Right atrium auricular region (tissue), 2 donors: Measurements from ENCODE around the gene CHIT1. TPM values are rescaled to one million over a fixed set of nuclear protein-coding genes. Genes with fewer than 3 reads are reported as not detected.
"Not testable (repeated sequence)": the region's sequence is repeated elsewhere in the genome, so short reads cannot be mapped to it uniquely, and the experiment has no call there.

Source experiments
- DNase-seq: peaks from one replicate; pipeline ENCODE4 v3.0.0-alpha.2; 2019; ENCODE audit warnings: low spot score
- H3K27ac ChIP-seq, 2 donors: fragments of 200-600 bp; sonication (generic); 1 replicate in 1 of 2; 2 replicates in 1 of 2; pipeline ENCODE4 v1.5.1; 2016 to 2019
- H3K27me3 ChIP-seq, 2 donors: fragments of 200-600 bp; sonication (generic); one replicate each; pipeline versions ENCODE4 v1.5.1 to v1.6.0; 2017 to 2019
- H3K36me3 ChIP-seq: fragments of 200-600 bp; sonication (generic); one replicate; pipeline ENCODE4 v1.5.1; 2016
- H3K4me1 ChIP-seq, 2 donors: fragments of 200-600 bp; sonication (generic); one replicate each; pipeline versions ENCODE4 v1.5.1 to v1.6.0; 2017 to 2019
- H3K4me3 ChIP-seq, 2 donors: fragments of 200-600 bp; sonication (generic); 1 replicate in 1 of 2; 2 replicates in 1 of 2; pipeline ENCODE4 v1.5.1; 2017 to 2019; ENCODE audit warnings: mild to moderate bottlenecking in 1 of 2, moderate library complexity in 1 of 2
- H3K9me3 ChIP-seq, 2 donors: fragments of 200-600 bp; sonication (generic); one replicate each; pipeline ENCODE4 v1.5.1; 2019
- total RNA-seq, 2 donors: library from RNA; depleted of rRNA; stranded (reverse); fragments of >200 nt; gene quantifications; one replicate each; pipeline ENCODE4 v1.1.0, GENCODE V29; 2016
- TF ChIP-seq, protein P1 (sequence below), 2 donors: fragments of 200-600 bp; sonication (generic); IDR thresholded peaks; one replicate each; pipeline ENCODE4 v1.5.1; 2019; ENCODE audit warnings: antibody characterized with exemption in 2 of 2

Gene CHIT1
- total RNA-seq, 2 donors from 2014 or later = not detected

DNA sequence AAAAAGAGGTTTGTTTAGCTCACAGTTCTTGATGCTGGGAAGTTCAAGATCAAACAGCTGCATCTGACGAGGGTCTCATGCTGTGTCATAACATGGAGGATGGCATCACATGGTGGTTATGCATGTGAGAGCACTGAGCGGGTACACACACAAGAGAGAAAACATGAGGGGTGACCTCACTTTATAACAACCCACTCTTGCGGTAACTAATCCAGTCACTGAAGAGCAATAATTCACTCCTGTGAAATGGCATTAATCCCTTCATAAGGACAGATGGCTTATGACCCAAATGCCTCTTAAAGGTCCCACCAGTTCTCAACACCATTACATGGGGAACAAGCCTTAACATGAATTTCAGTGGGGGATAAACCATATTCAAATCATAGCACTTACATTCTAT is 23.2 kb upstream of the CHIT1 start:
- TF ChIP-seq, protein P1, sequence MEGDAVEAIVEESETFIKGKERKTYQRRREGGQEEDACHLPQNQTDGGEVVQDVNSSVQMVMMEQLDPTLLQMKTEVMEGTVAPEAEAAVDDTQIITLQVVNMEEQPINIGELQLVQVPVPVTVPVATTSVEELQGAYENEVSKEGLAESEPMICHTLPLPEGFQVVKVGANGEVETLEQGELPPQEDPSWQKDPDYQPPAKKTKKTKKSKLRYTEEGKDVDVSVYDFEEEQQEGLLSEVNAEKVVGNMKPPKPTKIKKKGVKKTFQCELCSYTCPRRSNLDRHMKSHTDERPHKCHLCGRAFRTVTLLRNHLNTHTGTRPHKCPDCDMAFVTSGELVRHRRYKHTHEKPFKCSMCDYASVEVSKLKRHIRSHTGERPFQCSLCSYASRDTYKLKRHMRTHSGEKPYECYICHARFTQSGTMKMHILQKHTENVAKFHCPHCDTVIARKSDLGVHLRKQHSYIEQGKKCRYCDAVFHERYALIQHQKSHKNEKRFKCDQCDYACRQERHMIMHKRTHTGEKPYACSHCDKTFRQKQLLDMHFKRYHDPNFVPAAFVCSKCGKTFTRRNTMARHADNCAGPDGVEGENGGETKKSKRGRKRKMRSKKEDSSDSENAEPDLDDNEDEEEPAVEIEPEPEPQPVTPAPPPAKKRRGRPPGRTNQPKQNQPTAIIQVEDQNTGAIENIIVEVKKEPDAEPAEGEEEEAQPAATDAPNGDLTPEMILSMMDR (IDR thresholded peaks at IDR 0.05) = no peak
- DNase-seq = no peak
- no peak overlapping the region for H3K4me3 ChIP-seq
- H3K9me3 ChIP-seq = peaks cover 0 to 11% of the 10 kb centered on the region in 2 donors
- H3K36me3 ChIP-seq = no peaks in the 10 kb centered on the region
- H3K27me3 ChIP-seq = no peaks in the 10 kb centered on the region
- no peak overlapping the region for H3K27ac ChIP-seq
- H3K4me1 ChIP-seq = no peaks in the 10 kb centered on the region

DNA sequence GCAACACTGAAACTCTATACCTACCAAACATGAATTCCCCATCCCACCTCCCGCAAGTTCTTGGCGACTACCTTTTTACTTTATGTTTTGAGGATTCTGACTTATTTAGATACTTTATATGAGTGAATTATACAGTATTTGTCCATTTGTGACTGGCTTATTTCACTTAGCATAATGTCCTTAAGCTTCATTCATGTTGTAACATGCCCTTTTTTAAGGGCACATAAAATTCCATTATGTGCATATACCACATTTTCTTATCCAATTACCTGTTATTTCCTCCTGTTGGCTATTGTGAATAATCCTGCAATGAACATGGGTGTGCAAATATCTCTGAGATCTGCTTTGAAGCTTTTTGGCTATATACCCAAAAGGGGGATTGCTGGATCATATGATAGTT is 22.0 kb upstream of the CHIT1 start:
- peaks cover 0 to 11% of the 10 kb centered on the region in 2 donors for H3K9me3 ChIP-seq
- no peak overlapping the region for H3K4me3 ChIP-seq
- no peaks in the 10 kb centered on the region for H3K4me1 ChIP-seq
- TF ChIP-seq, protein P1 (IDR thresholded peaks at IDR 0.05) = no peak
- no peaks in the 10 kb centered on the region for H3K27me3 ChIP-seq
- no peak overlapping the region for H3K27ac ChIP-seq
- DNase-seq = no peak
- no peaks in the 10 kb centered on the region for H3K36me3 ChIP-seq

DNA sequence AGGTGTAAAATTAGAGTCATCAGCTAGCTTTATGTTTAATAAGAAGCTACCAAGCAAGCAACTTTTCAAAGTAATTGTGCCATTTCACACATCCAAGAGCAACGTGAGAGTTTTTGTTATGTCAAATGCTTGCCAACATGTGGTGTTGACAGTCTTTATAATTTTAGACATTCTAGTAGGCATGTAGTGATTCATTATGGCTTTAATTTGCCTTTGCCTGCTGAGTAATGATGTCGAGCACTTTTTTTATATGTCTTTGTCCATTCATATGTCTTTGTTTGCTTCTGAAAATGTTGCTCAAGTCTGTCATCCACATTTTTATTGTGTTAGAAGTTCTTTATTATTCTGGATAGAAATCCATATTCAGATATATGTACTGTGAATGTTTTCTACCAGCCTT is 21.4 kb upstream of the CHIT1 start:
- Histone ChIP-seq H3K9me3 (peaks cover 0 to 11% of the 10 kb centered on the region in 2 donors), H3K27ac (no peak overlapping the region), H3K4me1 (no peaks in the 10 kb centered on the region), H3K4me3 (no peak overlapping the region), H3K27me3 (no peaks in the 10 kb centered on the region), H3K36me3 (no peaks in the 10 kb centered on the region)
- DNase-seq = no peak
- TF ChIP-seq, protein P1 (IDR thresholded peaks at IDR 0.05) = no peak

DNA sequence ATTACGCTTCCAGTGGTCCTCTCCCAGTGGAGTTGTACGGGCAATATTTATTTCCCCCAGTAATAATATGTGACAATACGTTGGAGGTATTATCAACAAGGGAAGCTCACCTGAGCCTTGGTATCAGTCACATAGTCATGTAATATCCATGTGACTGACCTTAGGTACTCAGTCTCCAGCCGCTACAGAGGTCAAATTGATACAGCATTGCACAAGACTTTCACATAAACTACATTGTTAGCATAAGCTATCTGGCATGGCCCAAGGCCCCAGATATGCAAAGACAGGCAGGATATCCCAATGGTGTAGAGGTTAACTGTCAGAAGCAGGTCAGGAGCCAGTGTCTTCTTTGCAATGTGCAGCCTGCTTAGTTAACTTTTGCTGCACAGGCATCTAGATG is 15.3 kb upstream of the CHIT1 start:
- TF ChIP-seq, protein P1 (IDR thresholded peaks at IDR 0.05) = no peak

DNA sequence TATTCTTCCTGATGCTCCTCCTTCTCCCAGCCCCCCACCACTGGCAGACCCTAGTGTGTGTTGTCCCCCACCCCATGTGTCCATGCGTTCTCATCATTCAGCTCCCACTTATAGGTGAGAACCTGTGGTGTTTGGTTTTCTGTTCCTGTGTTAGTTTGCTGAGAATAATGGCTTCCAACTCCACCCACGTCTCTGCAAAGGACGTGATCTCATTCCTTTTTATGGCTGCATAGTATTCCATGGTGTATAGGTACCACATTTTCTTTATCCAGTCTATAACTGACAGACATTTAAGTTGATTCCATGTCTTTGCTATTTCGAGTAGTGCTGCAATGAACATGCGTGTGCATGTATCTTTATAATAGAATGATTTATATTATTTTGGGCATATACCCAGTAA is 12.2 kb upstream of the CHIT1 start:
- not testable (repeated sequence) for H3K27ac ChIP-seq, H3K4me3 ChIP-seq, H3K27me3 ChIP-seq, DNase-seq, H3K4me1 ChIP-seq, H3K36me3 ChIP-seq, H3K9me3 ChIP-seq

More for the DNA sequence above, 15.3 kb upstream of the CHIT1 start:
- Histone ChIP-seq H3K27me3 (no peaks in the 10 kb centered on the region), H3K9me3 (no peaks in the 10 kb centered on the region), H3K36me3 (no peaks in the 10 kb centered on the region), H3K27ac (no peak overlapping the region), H3K4me1 (no peaks in the 10 kb centered on the region), H3K4me3 (no peak overlapping the region)
- no peak for DNase-seq

DNA sequence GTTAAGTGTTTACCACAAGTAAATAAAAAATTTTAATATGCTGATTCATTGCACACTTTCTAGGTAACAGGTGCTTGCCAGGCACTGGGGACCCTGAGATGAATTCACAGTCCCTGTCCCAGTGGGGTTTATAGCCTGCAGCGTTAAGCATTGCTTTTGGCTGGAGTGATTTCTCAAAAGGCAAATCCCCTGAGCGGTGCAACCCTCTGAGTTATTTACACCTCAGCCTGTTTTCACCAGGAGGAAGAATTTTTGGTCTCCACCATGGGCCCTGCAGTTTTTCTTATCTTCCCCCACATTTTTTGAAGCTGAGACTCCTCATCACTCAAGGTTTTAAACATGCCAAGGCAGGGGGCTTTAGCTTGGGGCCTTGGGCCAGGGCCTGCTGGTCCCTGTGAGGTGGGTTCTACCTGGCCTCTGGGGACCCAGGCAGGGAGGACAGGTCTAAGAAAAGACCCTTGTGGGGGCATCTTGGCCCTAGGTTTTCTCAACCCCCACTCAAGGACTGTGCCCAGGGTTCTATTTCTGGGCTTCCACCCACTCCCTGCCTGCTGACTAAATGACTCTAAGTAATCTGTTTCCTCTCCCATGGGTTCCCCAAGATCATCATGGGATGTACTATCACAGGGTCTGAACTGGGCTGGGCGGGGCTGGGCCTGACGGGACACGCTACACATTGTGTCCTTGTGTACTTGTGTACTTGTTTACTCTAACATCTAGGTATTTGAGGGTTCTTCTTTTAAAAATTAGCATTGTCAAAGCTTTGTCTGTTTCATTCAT is 10.2 kb upstream of the CHIT1 start:
- Histone ChIP-seq H3K4me1 (no peaks in the 10 kb centered on the region), H3K36me3 (no peaks in the 10 kb centered on the region), H3K27ac (no peak overlapping the region), H3K9me3 (peaks cover 0 to 14% of the 10 kb centered on the region in 2 donors), H3K27me3 (no peaks in the 10 kb centered on the region), H3K4me3 (no peak overlapping the region)
- TF ChIP-seq, protein P1 (IDR thresholded peaks at IDR 0.05) = no peak
- no peak for DNase-seq
